OCI-LY1 (cell line): ENCODE results near the gene HYPK.

ENCODE experiments used
- H2AFZ ChIP-seq: fragments of 200-600 bp; sonication (generic), shearing (Covaris generic); 2 replicates; pipeline ENCODE4 v1.6.0; 2014; ENCODE audit warnings: antibody characterized with exemption, mild to moderate bottlenecking, low read length
- H3F3A ChIP-seq: fragments of 200-600 bp; sonication (generic), shearing (Covaris generic); 2 replicates; pipeline ENCODE4 v1.6.0; 2014; ENCODE audit warnings: mild to moderate bottlenecking, antibody characterized with exemption, low read length, moderate library complexity; ENCODE audit not compliant: insufficient read depth
- H3K27ac ChIP-seq: fragments of 200-600 bp; sonication (generic); 2 replicates; pipeline ENCODE4 v1.5.1; 2014; ENCODE audit warnings: low read length, mixed run types, mild to moderate bottlenecking, low read depth; ENCODE audit not compliant: poor library complexity, severe bottlenecking
- H3K27me3 ChIP-seq: fragments of 200-600 bp; sonication (generic); 2 replicates; pipeline ENCODE4 v1.6.0; 2014; ENCODE audit warnings: antibody characterized with exemption, mild to moderate bottlenecking, low read length, moderate library complexity; ENCODE audit not compliant: insufficient read depth
- H3K36me3 ChIP-seq: fragments of 200-600 bp; sonication (generic); 2 replicates; pipeline ENCODE4 v1.6.1; 2014; ENCODE audit warnings: mild to moderate bottlenecking, antibody characterized with exemption, low read length, moderate library complexity, mixed read lengths; ENCODE audit not compliant: insufficient read depth
- H3K4me1 ChIP-seq: fragments of 200-600 bp; sonication (generic); 2 replicates; pipeline ENCODE4 v1.5.1; 2014; ENCODE audit warnings: mild to moderate bottlenecking, low read length, moderate library complexity; ENCODE audit not compliant: insufficient read depth, severe bottlenecking
- H3K4me2 ChIP-seq: fragments of 200-600 bp; sonication (generic), shearing (Covaris generic); 2 replicates; pipeline ENCODE4 v1.6.1; 2014; ENCODE audit warnings: low read length
- H3K4me3 ChIP-seq: fragments of 200-600 bp; sonication (generic); 2 replicates; pipeline ENCODE4 v1.5.1; 2014; ENCODE audit warnings: low read length, low read depth, mild to moderate bottlenecking, mixed read lengths; ENCODE audit not compliant: poor library complexity, severe bottlenecking
- H3K79me2 ChIP-seq: fragments of 200-600 bp; shearing (Covaris generic); 2 replicates; pipeline ENCODE4 v1.6.1; 2016; ENCODE audit warnings: mixed run types, low read length, mixed read lengths; ENCODE audit not compliant: insufficient read depth
- H3K9ac ChIP-seq: fragments of 200-600 bp; sonication (generic), shearing (Covaris generic); 2 replicates; pipeline ENCODE4 v1.6.1; 2014; ENCODE audit warnings: mild to moderate bottlenecking, low read length, mixed read lengths
- H3K9me2 ChIP-seq: fragments of 200-600 bp; sonication (generic), shearing (Covaris generic); 2 replicates; pipeline ENCODE4 v1.6.1; 2014; ENCODE audit warnings: low read depth, mild to moderate bottlenecking, low read length, mixed read lengths
- H3K9me3 ChIP-seq: fragments of 200-600 bp; shearing (Covaris generic); 2 replicates; pipeline ENCODE4 v1.6.1; 2014; ENCODE audit warnings: low read length, mixed read lengths
- H4K20me1 ChIP-seq: fragments of 200-600 bp; sonication (generic), shearing (Covaris generic); 2 replicates; pipeline ENCODE4 v1.6.0; 2016; ENCODE audit warnings: mild to moderate bottlenecking, low read length; ENCODE audit not compliant: insufficient read depth
- EZH2 ChIP-seq: fragments of 200-600 bp; sonication (generic), shearing (Covaris generic); IDR thresholded peaks from 2 replicates; pipeline ENCODE4 v1.8.0; 2017; ENCODE audit warnings: borderline replicate concordance, mixed run types, mild to moderate bottlenecking, antibody characterized with exemption, low read length, moderate library complexity, mixed read lengths
- TF ChIP-seq, protein P1 (sequence below): fragments of 200-600 bp; sonication (generic), shearing (Covaris generic); IDR thresholded peaks from 2 replicates; pipeline ENCODE4 v1.5.1; 2017; ENCODE audit warnings: mild to moderate bottlenecking, antibody characterized with exemption, low read length, moderate library complexity, mixed read lengths

Gene HYPK, protein sequence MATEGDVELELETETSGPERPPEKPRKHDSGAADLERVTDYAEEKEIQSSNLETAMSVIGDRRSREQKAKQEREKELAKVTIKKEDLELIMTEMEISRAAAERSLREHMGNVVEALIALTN

DNA sequence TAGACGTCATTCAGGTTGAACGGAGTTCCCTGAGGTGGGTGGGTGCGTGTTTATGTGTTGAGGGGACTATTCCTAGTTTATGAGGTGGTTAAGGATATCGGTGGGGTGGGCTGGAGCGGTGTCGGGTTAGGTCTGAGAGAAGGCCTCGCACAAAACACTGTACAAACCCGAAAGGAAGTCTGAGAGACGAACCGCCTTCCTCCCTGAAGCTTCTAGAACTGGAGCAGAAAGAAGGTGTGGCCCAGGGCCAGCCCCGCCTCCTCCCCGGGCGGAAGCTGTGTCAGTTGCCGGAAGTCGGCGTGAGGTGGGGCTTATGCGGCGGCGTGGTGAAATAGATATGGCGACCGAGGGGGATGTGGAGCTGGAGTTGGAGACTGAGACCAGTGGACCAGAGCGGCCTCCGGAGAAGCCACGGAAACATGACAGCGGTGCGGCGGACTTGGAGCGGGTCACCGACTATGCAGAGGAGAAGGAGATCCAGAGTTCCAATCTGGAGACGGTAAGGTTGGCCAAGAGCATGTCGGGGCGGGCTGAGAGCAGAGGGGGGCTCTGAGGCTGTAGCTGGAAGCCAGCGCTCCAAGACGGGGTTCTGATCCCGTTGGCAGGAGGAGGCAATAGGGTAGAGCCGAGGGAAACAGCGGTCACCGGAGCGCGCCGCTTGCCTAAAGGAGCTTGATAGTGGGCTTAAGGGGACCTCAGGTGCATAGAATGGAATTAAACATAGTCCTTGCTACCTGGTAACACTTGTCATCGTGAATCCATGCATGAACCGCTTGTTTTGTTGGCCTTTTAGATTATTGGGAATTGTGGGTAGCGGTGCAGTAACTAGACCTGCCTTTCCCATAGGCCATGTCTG is at the start of gene HYPK:
Gene HYPK (plus strand): TSS at position 314 of the 856 bp plus-strand sequence. CDS start 24 bp downstream, at position 338.
- Histone ChIP-seq H3F3A (peaks cover 16% of the 10 kb centered on the region), H3K4me3 (peak within 1 kb of the TSS; percentile 95)

DNA sequence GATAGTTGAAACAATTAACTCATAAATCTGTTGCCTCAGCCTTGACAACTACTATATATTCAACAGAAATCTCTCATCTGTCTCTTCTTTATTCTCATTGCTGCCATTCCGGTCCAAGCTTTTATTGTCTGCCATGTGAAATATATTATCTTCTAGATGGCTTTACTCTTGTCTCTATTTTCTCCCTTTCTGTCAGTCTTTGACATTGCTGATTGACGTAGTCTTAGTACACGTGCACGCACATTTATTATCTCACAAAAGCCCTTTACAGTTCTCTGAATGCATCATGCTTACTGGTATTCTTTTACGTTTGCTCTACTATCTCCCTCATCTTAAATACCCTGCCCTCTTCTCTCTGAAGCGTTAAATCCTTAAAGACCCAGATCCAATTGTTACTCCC is 48.5 kb upstream of the HYPK start:
- no peaks in the 10 kb centered on the region for H3K27me3 ChIP-seq
- no peaks in the 10 kb centered on the region for H3K9me2 ChIP-seq
- no peak for TF ChIP-seq EZH2
- TF ChIP-seq, protein P1, sequence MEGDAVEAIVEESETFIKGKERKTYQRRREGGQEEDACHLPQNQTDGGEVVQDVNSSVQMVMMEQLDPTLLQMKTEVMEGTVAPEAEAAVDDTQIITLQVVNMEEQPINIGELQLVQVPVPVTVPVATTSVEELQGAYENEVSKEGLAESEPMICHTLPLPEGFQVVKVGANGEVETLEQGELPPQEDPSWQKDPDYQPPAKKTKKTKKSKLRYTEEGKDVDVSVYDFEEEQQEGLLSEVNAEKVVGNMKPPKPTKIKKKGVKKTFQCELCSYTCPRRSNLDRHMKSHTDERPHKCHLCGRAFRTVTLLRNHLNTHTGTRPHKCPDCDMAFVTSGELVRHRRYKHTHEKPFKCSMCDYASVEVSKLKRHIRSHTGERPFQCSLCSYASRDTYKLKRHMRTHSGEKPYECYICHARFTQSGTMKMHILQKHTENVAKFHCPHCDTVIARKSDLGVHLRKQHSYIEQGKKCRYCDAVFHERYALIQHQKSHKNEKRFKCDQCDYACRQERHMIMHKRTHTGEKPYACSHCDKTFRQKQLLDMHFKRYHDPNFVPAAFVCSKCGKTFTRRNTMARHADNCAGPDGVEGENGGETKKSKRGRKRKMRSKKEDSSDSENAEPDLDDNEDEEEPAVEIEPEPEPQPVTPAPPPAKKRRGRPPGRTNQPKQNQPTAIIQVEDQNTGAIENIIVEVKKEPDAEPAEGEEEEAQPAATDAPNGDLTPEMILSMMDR = no peak
- H3K9me3 ChIP-seq = no peaks in the 10 kb centered on the region
- H3K79me2 ChIP-seq = peaks cover 81% of the 10 kb centered on the region
- peaks cover 5% of the 10 kb centered on the region; the same call in 1 of the 2 replicates for H4K20me1 ChIP-seq
- H2AFZ ChIP-seq = no peak overlapping the region
- no peak overlapping the region for H3K9ac ChIP-seq
- H3K4me2 ChIP-seq = peak overlapping the region; percentile 32; the same call in 1 of the 2 replicates
- peaks cover 84% of the 10 kb centered on the region for H3K36me3 ChIP-seq
- H3K27ac ChIP-seq = no peak overlapping the region
- no peak overlapping the region for H3K4me3 ChIP-seq
- H3K4me1 ChIP-seq = peaks cover 46% of the 10 kb centered on the region
- no peaks in the 10 kb centered on the region for H3F3A ChIP-seq

More for the DNA sequence above, at the start of gene HYPK:
- H3K9me2 ChIP-seq = no peaks in the 10 kb centered on the region
- TF ChIP-seq, protein P1 = no peak
- no peak for TF ChIP-seq EZH2
- H3K9me3 ChIP-seq = no peaks in the 10 kb centered on the region
- H3K27ac ChIP-seq = peak within 1 kb of the TSS; percentile 98
- H3K9ac ChIP-seq = peak within 1 kb of the TSS; percentile 95
- H3K27me3 ChIP-seq = no peaks in the 10 kb centered on the region
- H3K4me1 ChIP-seq = peaks cover 66% of the 10 kb centered on the region
- peaks cover 61% of the 10 kb centered on the region for H3K36me3 ChIP-seq
- no peaks in the 10 kb centered on the region for H4K20me1 ChIP-seq
- H3K4me2 ChIP-seq = peak within 1 kb of the TSS; percentile 80
- H2AFZ ChIP-seq = no peak within 1 kb of the TSS
- H3K79me2 ChIP-seq = peaks cover 16% of the 10 kb centered on the region

DNA sequence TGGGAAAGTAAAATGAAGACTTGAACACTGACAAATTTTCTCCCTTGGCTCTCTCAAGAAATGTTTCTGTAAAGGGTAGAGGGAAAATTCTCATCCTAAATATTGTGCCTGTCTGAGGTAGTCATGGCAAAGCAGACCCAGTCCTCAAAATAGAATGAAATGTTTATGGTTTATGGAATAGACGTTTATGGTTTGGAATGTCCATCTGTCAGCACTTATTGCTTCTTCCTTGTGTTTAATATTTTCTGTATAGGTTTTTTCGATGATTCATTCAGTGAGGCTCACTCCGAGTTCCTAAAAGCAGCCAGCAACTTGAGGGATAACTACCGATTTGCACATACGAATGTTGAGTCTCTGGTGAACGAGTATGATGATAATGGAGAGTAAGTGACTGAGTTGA is 37.6 kb upstream of the HYPK start:
- Histone ChIP-seq H3K9me2 (no peaks in the 10 kb centered on the region), H3K9ac (no peak overlapping the region), H3K4me1 (no peaks in the 10 kb centered on the region), H3K27ac (no peak overlapping the region), H3K4me2 (no peak overlapping the region), H3K79me2 (no peaks in the 10 kb centered on the region), H3K36me3 (peaks cover 93% of the 10 kb centered on the region), H2AFZ (no peak overlapping the region), H3F3A (peaks cover 15% of the 10 kb centered on the region), H3K4me3 (no peak overlapping the region), H4K20me1 (no peaks in the 10 kb centered on the region), H3K9me3 (no peaks in the 10 kb centered on the region), H3K27me3 (no peaks in the 10 kb centered on the region)
- TF ChIP-seq, protein P1 = no peak
- TF ChIP-seq EZH2 = no peak
